T47D (cell line): ENCODE measurements around the gene C3orf18.
"Not testable (repeated sequence)": the region's sequence is repeated elsewhere in the genome, so short reads cannot be mapped to it uniquely, and the experiment has no call there.

ENCODE experiments used
- DNase-seq, 2 experiments: peaks; one replicate each; pipeline versions ENCODE4 v3.0.0 to v3.0.0-alpha.2; 2011 to 2012; ENCODE audit warnings: low read depth in 1 of 2, low spot score in 1 of 2
- JUND ChIP-seq: IDR thresholded peaks from 2 replicates; pipeline ENCODE4 v1.6.1; 2012; ENCODE audit warnings: low read depth
- in situ Hi-C: cut with HindIII; loops from 2 replicates; pipeline ENCODE4 v1.10.0; 2016; ENCODE audit warnings: low sequenced_read_pairs, low pct_unique_long_range_greater_than_20kb

The C3orf18 gene

GRCh38 chr3:50525987-50526386 lies 41.6 kb downstream of the C3orf18 start:
- in situ Hi-C loops: no loop called here
- TF ChIP-seq JUND: no peak
- peak; percentile 66 to 81 for DNase-seq

DNA sequence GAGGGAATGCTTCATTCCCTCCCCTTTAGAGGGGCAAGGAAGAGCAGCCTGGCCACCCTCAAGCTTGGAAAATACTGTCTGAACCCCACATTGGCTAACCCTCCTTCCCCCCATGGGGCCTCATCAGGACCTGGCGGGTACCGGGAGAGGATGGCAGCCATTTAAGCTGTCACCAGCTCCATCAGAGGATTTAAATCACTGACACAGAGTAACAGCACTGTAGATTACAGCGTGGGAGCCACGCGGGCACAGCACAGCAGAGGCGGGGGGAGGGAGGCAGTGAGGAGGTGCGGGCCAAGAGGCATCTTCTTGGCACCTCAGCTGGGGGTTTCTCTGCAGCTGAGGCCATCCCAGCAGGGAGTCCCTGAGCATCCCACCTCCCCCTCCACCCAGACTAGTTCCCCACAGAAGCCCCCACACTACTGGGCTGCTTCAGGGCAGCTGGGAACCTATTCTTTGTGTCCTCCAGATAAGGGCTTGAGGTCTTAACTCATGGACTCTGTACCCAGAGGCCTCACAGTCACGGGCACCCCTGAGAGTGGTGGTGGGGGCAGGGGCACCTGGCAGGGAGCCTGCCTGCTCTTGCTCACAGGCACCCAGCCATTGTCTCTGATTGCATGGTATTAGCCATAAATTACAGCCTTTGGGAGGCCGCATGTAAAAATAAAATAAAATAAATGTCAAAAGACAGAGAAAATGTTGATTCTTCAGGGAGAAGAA lies 42.2 kb downstream of the C3orf18 start:
- TF ChIP-seq JUND: no peak
- in situ Hi-C loops: no loop called here
- DNase-seq: no peak

GRCh38 chr3:50524746-50525145 lies 42.8 kb downstream of the C3orf18 start:
- DNase-seq: no peak
- TF ChIP-seq JUND: no peak
- in situ Hi-C loops: no loop called here

DNA sequence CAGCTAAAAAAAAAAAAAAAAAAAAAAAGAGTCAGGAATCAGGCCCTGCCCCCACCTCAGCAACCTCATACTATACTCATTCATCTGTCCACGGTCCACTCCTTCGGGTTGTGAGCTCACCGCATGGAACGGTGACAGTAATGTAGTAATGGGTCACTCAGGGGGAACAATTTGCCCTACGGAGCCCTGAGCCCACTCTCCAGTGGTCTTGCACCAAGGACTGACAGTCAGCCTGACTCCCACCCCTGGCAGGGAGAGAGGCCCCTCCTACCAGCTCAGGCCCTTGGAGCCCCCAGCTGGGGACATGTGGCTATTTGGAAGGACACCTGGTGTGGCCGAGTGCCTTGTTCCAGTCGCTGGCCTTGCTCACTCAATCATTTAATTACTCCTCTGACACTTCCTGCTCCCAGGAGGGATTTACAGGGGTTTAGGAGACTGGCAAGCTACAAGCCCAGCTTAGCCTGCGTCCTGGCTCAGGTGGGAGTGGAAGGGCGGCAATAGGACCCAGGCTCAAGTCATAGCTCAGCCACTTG lies 44.2 kb downstream of the C3orf18 start:
- no peak for TF ChIP-seq JUND
- no peak for DNase-seq
- in situ Hi-C loops: no loop called here

DNA sequence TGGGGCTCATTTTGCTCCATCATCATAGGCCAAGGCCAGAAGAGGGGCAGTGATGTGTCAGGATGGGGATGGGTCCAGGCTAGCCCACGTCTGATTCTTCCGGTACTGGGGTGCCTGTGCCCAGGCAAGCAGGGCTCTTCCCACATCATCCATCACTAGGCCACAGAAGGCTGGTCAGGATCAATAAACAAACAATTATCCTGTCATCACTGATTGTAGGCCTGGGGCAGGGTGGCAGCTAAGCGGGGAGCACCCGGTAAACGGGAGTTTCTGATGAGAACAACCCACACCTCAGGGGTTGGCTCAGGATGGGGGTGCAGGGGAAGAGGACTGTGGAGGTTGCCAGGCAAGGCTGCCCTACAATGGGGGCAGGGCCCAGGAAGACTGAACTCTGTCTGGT lies 46.0 kb downstream of the C3orf18 start:
- DNase-seq: no peak
- no peak for TF ChIP-seq JUND
- in situ Hi-C loops: no loop called here

GRCh38 chr3:50520849-50521248 lies 46.7 kb downstream of the C3orf18 start:
- TF ChIP-seq JUND: no peak
- DNase-seq: no peak
- in situ Hi-C loops: no loop called here

GRCh38 chr3:50519471-50520089 lies 48.0 kb downstream of the C3orf18 start:
- in situ Hi-C loops: no loop called here
- peak; percentile 59 to 63 for DNase-seq
- TF ChIP-seq JUND: no peak

DNA sequence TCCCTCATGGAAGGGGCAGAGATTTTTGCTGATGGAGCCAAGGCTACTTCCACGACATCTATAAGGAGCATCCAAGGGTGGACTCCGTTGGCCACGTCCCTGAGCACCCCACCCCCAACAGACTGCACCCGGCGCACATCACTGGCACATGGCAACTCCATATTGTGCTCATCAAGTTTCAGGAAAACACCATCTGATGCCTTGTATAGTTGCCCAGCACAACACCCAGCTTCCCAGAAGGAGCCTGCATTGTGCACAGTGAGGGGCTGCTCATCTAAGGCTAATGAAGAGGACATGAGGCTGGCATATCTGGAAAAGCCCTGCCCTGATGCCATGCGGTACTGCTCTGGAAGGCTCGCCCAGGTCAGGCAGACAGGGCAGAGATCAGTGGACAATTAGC lies 49.1 kb downstream of the C3orf18 start:
- no peak for TF ChIP-seq JUND
- no peak for DNase-seq
- in situ Hi-C loops: no loop called here

DNA sequence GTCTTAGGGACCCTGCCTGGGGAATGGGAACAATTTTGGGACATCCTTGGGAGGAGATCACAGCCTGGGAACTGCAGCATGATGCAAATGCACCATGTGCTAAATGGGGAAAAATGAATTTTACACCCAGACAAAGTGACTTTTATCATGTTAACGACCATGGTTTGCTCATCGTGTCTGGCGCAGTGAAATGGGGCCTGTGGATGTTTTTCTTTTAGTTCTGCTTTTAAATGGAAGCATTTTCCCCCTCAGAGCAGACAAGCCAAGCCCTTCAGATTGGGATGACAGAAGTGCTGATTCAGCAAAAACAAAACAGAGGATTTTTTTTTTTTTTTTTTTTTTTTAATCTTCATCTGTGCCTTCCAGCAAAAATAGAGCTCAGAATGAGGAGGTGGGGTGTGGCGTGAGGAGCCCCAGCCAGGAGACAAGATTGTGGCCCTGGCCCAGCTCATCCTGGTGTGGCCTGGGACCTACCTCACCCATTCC lies 49.8 kb downstream of the C3orf18 start:
- in situ Hi-C loops: no loop called here
- TF ChIP-seq JUND: no peak
- DNase-seq: no peak

DNA sequence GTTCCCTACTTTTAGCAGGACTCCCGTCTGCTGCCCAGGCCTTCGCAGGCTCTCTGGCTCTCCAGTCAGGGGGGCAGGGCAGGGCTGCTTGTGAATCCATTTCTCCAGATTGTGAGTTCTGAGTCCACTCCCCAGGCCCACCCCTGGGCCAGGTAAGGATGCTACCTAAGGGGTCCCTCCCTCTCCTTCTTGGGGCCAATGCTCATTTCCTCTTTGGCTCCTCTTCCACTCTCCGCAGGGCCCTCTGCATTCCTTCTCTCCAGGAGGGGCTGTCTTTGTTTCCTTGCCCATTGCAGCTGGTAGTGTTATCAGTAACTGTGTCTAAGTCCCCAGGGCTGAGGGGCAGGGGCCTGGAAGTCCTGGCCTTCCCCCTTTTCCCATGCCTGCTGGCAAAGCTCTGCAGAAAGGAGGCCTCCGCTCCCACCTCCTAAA lies 51.1 kb downstream of the C3orf18 start:
- in situ Hi-C loops: no loop called here
- TF ChIP-seq JUND: no peak
- DNase-seq: no peak

GRCh38 chr3:50515565-50516439 lies 51.7 kb downstream of the C3orf18 start:
- DNase-seq: no peak
- in situ Hi-C loops: no loop called here
- TF ChIP-seq JUND: no peak

- DNase-seq, in situ Hi-C loops: not testable (repeated sequence)
These were observed 54.6 kb downstream of the C3orf18 start for GRCh38 chr3:50512908-50513307.
